Head of caudate nucleus (tissue), 42 donors: Measurements from ENCODE around the gene RABGAP1L.
"Not testable (repeated sequence)": the region's sequence is repeated elsewhere in the genome, so short reads cannot be mapped to it uniquely, and the experiment has no call there.

Experiments
- DNase-seq, 42 donors: peaks; one replicate each; pipeline versions ENCODE4 v3.0.0 to v3.0.0-alpha.2; 2020 to 2021; ENCODE audit warnings: mixed read lengths in 7 of 42
- intact Hi-C: fragments of 100-400 bp; cut with DNase I; formaldehyde crosslinking; loops from one replicate; pipeline ENCODE4 v1.15.0; 2022

RABGAP1L gene

GRCh38 chr1:174159252-174160108, at the start of gene RABGAP1L:
Gene RABGAP1L, plus strand, starts transcription at chr1:174159520.
- DNase-seq = peak; percentile 73 to 97 (median 92)
- intact Hi-C loops = loop anchor here (5.0 kb wide), 1 partner anchor 732 kb away; no protein-coding TSS in a partner anchor

- intact Hi-C loops = no loop called here
- no peak for DNase-seq
These were observed 49.3 kb upstream of the RABGAP1L start for GRCh38 chr1:174110053-174110452.

- DNase-seq = no peak
- intact Hi-C loops = no loop called here
These were observed 46.7 kb upstream of the RABGAP1L start for GRCh38 chr1:174112489-174113162.

- no peak for DNase-seq
- intact Hi-C loops = no loop called here
These were observed 45.2 kb upstream of the RABGAP1L start for GRCh38 chr1:174114106-174114505.

GRCh38 chr1:174114788-174115448, 44.4 kb upstream of the RABGAP1L start:
- intact Hi-C loops = no loop called here
- peak in 18 of 42 donors; percentile 2 to 60 (median 13) for DNase-seq

- DNase-seq = no peak
- intact Hi-C loops = no loop called here
These were observed 43.3 kb upstream of the RABGAP1L start for GRCh38 chr1:174116042-174116441.

GRCh38 chr1:174118751-174119150, 40.6 kb upstream of the RABGAP1L start:
- DNase-seq = no peak
- intact Hi-C loops = no loop called here

- intact Hi-C loops, DNase-seq: not testable (repeated sequence)
These were observed 37.0 kb upstream of the RABGAP1L start for GRCh38 chr1:174122318-174122717.

- intact Hi-C loops = no loop called here
- DNase-seq = no peak
These were observed 35.5 kb upstream of the RABGAP1L start for GRCh38 chr1:174123843-174124242.

- intact Hi-C loops, DNase-seq: not testable (repeated sequence)
These were observed 32.1 kb upstream of the RABGAP1L start for GRCh38 chr1:174127176-174127575.

- intact Hi-C loops = no loop called here
- no peak for DNase-seq
These were observed 28.2 kb upstream of the RABGAP1L start for GRCh38 chr1:174131032-174131638.

GRCh38 chr1:174134003-174134659, 25.2 kb upstream of the RABGAP1L start:
- intact Hi-C loops = no loop called here
- DNase-seq = no peak

GRCh38 chr1:174135211-174135610, 24.1 kb upstream of the RABGAP1L start:
- no peak for DNase-seq
- intact Hi-C loops = no loop called here

- DNase-seq = no peak
These were observed 22.6 kb upstream of the RABGAP1L start for GRCh38 chr1:174136714-174137113.

GRCh38 chr1:174142836-174143235, 16.5 kb upstream of the RABGAP1L start:
- intact Hi-C loops = no loop called here

More at GRCh38 chr1:174136714-174137113, 22.6 kb upstream of the RABGAP1L start:
- intact Hi-C loops = no loop called here

GRCh38 chr1:174143727-174144396, 15.5 kb upstream of the RABGAP1L start:
- DNase-seq, intact Hi-C loops: not testable (repeated sequence)

More at GRCh38 chr1:174142836-174143235, 16.5 kb upstream of the RABGAP1L start:
- no peak for DNase-seq

GRCh38 chr1:174144397-174144783, 14.9 kb upstream of the RABGAP1L start:
- intact Hi-C loops = not testable (repeated sequence)

GRCh38 chr1:174149216-174149615, 10.1 kb upstream of the RABGAP1L start:
- intact Hi-C loops = no loop called here
- DNase-seq = no peak

More at GRCh38 chr1:174144397-174144783, 14.9 kb upstream of the RABGAP1L start:
- not testable (repeated sequence) for DNase-seq
